ENCODE data around the gene TCF7L1.
"Not testable (repeated sequence)": the region's sequence is repeated elsewhere in the genome, so short reads cannot be mapped to it uniquely, and the experiment has no call there.

TCF7L1 gene

GRCh38 chr2:85187069-85187468 lies 53.9 kb downstream of the TCF7L1 start:
- DNase-seq = no peak

- DNase-seq = no peak
Measured at GRCh38 chr2:85188852-85189251, 55.7 kb downstream of the TCF7L1 start.

- DNase-seq = no peak
Measured at GRCh38 chr2:85189606-85190270, 56.5 kb downstream of the TCF7L1 start.

DNA sequence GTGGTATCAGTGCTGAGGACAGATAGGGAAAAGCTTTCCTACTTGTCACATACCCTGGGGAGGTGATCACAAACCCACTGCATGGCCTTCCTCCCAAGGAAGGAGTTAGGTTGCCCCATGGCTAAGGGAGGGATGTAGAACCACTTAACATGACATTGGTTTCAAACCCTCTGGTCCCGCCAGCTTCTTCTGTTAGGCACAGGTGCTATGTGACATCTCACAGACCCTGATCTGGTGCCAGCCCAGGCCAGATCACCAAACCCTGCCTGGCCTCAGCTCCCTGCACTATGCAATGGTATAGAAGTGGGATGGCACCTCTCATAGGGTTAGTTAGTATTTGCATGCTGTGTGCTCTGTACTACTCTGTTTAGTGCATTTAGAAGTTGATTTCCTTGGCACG lies 58.0 kb downstream of the TCF7L1 start:
- DNase-seq = no peak

- no peak for DNase-seq
Measured at GRCh38 chr2:85194780-85195480, 61.7 kb downstream of the TCF7L1 start.

DNA sequence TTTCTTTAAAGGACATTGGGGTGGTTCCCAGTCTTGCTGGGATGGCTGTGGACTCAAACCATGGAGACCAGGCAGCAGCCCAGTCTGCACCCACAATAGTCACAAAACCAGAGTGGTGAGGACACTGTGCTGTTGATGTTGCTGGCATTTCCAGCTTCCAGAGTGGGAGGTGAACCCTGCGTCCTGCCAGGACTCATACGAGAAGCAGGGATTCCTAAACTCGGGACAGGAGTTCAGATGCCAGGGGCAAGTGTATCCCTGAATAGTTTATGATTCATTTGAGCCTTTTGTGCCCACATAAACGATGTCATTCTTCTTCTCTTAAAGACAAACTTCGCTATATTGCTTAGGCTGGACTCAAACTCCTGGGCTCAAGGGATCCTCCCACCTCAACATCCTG lies 62.8 kb downstream of the TCF7L1 start:
- no peak for DNase-seq

GRCh38 chr2:85199698-85200097 lies 66.5 kb downstream of the TCF7L1 start:
- no peak for DNase-seq

- DNase-seq = no peak
Measured at GRCh38 chr2:85209887-85210286, 76.7 kb downstream of the TCF7L1 start.

GRCh38 chr2:85210511-85210910 lies 77.3 kb downstream of the TCF7L1 start:
- DNase-seq = no peak

- DNase-seq = not testable (repeated sequence)
Measured at GRCh38 chr2:85211606-85212005, 78.4 kb downstream of the TCF7L1 start.

DNA sequence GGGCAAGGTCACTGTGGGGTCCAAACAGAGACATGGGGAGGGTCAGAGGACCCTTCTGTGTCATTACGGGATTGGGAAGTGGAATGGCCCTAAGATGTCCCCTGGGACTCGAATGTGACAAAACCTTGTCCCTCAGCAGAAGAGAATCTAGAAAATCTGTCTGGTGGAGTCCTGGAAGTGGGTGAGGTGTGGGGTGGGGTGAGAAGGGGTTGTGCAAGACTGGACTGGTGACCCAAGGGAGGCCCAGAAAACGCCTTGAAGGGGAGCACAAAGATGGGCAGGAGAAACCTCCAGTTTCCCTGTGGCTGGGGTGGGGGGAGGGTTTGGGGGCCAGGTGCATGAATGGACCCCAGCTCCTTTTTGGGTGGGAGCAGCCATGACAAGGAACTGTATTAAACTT lies 79.6 kb downstream of the TCF7L1 start:
- DNase-seq = no peak

GRCh38 chr2:85213404-85213803 lies 80.2 kb downstream of the TCF7L1 start:
- DNase-seq = no peak

- DNase-seq = no peak
Measured at GRCh38 chr2:85213901-85214512, 80.8 kb downstream of the TCF7L1 start.

GRCh38 chr2:85215081-85215447 lies 81.9 kb downstream of the TCF7L1 start:
- DNase-seq = no peak

GRCh38 chr2:85215448-85216401 lies 82.5 kb downstream of the TCF7L1 start:
- DNase-seq = no peak

- no peak for DNase-seq
Measured at GRCh38 chr2:85216927-85217326, 83.7 kb downstream of the TCF7L1 start.

- no peak for DNase-seq
Measured at GRCh38 chr2:85221067-85221691, 88.0 kb downstream of the TCF7L1 start.

DNA sequence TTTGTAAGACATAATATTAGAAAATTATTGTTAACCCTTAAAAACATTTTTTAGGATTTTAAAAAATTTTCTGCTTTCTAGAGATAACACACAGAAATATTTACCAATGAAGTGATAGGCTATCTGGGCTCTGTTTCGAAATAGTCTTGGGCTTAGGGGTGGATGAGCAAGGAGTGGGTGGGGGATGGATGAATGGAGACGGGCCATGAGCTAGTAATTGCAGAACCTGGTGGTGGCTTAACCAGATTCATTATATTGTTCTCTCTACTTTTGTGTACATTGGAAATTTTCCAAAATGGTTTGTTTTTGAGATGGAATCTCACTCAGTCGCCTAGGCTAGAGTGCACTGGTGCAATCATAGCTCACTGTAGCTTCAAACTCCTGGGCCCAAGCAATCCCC lies 89.6 kb downstream of the TCF7L1 start:
- no peak for DNase-seq

DNA sequence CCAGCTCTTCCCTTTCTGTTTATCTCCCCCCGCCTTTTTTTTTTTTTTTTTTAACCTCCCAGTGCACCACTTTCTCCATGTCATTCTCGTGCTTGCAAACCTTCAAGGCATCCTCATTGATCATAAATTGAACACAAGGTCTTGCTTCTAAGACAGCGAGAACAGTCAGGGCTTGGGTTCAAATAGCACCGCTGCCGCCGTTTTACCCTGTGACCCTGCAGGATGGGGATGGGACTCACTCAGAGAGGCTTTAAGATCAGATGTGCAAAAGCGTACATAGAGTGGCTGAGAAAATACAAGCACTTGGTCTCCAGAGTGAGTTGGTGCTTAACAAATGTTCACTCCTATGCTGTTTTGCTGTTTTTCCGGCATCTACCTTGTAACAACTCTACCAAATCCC lies 93.6 kb downstream of the TCF7L1 start:
- no peak for DNase-seq

GRCh38 chr2:85230679-85231467 lies 97.7 kb downstream of the TCF7L1 start:
- no peak for DNase-seq

DNA sequence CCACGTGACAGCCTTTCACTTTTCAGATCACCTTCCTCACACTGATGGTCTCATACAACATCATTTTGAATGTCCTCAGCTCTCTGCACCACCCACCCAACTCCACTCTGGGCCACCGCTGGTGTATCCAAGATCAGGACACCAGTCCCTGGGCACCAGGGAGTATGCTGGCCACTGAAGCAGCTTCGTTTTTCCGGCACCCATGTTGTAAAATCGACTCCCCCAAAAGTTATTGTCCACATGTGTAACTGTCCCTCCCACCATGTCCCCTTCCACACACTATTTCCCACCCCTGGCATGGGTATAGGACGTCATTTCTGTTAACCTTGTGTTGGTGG lies 98.2 kb downstream of the TCF7L1 start:
- DNase-seq = no peak

DNA sequence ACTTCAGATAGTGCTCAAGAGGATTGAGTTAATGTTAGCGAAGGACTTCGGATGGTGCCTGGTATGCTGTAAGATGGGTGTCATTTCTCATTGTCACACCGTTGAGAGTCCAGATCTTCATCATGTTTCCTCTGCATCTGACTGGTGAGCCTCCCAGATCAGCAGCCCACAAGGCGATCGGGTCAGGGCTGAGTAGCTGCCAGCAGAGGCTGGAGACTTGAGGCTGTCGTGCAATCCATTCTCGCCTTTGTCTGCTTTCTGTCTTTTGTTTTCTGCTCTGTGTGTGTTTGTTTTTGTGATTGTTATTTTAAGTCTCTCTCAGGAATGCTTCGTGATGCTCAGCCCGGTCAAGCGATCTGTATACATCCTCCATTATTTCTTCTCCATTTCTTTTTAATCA lies 98.8 kb downstream of the TCF7L1 start:
- no peak for DNase-seq
